ENCODE measurements around the gene MLLT1.

The MLLT1 gene

GRCh38 chr19:6220385-6221191 lies 59.2 kb downstream of the MLLT1 start:
- no peak for DNase-seq (ENCODE audit: low read depth)

- no peak for DNase-seq (ENCODE audit: low read depth)
Observed at GRCh38 chr19:6219586-6220290, 60.0 kb downstream of the MLLT1 start.

- DNase-seq (ENCODE audit: low read depth), result no peak
Observed at GRCh38 chr19:6219147-6219525, 60.6 kb downstream of the MLLT1 start.

DNA sequence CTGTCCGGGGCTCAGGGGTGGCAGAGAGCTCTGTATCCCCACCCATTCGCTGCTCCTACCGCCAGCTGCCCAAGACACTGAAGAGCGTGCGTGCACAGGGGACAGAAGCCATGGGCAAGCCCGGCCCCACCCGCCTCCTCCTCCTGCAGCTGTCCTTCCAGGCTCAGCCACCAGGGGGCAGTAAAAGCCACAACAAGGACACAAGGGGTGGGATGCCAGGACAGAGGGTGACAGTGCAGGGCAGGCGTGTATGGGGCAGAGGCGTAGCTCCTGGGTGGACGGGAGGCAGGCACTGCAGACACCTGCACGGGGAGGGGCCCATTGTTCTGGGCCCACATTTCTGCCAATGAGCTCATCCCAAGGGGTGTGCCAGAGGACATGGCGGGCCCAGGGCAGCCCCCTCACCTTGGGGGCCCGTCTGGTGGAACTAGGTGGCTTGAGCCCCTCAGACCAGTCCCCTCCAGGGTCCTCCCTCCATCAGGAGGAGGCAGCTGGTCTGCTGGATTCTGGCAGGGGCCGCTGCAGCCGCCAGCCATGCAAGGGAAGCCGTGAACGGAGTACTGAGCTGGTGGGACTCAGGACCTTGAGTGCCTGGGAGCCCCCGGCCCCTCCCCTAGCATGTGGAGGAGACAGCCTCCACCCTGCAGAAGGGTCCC lies 61.2 kb downstream of the MLLT1 start:
- DNase-seq (ENCODE audit: low read depth), result peak; percentile 69

- no peak for DNase-seq (ENCODE audit: low read depth)
Observed at GRCh38 chr19:6217752-6218334, 61.9 kb downstream of the MLLT1 start.

- DNase-seq (ENCODE audit: low read depth), result no peak
Observed at GRCh38 chr19:6216996-6217751, 62.6 kb downstream of the MLLT1 start.

DNA sequence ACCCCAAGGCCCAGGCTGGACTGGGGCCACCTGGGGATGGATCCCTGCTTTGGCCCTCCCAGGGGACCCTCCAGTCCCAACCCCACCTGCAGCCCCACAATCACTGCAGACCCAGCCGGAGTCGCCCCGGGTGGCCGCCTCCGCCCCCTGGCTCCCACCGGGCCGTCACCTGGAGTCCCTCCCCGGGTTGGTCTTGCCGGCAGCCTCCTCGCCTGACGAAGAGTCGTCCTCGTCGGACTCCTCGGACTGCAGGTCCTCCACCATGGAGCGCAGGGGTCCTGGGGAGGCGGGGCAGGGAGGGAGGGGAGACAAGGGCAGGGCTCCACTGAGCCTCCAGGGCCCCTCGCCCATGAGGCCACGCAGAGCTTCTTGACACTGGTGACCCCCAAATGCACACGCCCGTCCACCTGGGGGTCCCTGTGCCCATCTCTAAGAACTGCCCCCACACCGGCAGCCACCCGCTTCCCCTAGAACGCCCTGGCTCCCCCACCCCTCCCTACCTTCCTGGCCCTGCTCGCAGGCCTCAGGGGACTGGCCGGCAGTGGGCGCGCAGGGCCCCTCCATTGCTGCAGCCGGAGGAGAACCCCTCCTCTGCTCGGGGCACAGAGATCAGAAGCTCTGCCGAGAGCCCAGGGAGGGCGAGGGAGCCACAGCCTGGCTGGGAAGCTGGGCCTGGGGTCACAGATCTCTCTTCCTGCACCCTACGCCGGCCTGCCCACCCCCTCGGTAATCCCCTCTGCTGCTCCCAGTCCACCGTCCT lies 63.4 kb downstream of the MLLT1 start:
- DNase-seq (ENCODE audit: low read depth), result no peak

DNA sequence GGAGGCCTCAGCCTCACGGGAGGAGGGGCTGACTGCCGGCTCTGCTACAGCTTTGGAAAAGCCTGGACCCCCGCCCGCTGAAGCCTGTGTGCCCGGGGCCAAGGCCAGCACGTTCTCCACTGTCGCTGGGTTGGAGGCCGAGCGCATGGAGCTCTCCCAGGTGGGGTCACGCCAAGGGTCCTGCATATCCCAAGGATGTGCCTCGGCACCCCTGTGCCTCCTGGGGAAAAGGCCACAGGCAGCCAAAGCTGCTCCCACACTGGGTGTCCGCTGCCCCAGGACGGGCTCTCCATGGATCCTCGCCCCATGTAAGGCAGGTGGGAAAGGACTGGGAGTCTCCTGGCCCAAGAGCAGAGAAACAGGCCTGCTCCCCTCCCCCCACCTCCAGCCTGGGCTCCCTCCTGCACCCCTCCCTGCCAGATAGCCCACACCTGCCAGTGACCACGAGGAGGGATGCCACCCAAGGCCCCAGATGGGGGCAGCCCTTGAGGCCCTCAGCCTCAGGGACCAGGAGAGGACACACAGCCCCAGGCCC lies 64.0 kb downstream of the MLLT1 start:
- no peak for DNase-seq (ENCODE audit: low read depth)

GRCh38 chr19:6214881-6215541 lies 64.8 kb downstream of the MLLT1 start:
- DNase-seq (ENCODE audit: low read depth), result no peak

DNA sequence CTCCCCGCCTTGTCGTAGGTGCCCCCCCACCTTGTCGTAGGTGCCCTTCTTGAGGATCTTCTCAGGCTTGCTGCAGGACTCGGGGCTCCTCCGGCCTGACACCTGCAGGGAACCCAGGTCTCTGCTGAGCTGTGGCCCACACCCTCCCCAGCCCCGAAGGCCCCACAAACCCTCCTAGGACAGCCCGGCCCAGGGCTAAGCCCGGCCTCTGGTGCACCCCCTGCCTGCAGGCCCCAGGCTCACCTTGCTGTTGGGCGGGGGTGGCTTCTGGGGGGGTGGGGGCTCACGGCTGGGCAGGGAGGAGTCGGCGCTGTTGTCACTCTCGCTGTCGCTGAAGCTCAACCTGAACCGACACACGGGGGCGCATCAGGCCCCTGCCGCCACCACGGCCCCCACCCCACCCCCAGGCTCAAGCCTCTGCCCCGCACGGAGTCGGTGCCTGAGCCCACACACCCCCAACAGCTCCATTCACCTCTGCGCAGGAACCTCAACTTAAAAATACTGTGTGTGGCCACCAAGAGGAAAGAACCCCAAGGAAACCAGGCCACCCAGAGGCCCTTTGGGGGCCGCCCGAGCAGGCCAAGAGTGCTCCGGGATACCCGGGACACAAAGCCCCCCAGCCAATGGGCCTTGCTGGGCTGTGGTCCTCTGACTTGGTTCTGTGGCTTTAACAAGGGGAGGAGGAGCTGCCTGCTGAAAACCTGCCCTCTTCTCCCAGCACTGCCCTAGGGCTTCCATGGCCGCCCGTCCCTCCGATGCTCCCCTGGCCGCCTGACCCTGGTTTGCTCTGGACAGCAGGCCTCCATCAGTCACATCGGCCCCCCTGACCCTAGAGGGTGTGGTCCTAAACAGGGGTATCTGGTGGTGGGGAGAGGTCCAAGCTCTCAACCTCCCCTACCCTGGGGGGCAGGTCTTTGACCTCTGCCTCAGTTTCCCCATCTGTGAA lies 65.8 kb downstream of the MLLT1 start:
- DNase-seq (ENCODE audit: low read depth), result no peak

DNA sequence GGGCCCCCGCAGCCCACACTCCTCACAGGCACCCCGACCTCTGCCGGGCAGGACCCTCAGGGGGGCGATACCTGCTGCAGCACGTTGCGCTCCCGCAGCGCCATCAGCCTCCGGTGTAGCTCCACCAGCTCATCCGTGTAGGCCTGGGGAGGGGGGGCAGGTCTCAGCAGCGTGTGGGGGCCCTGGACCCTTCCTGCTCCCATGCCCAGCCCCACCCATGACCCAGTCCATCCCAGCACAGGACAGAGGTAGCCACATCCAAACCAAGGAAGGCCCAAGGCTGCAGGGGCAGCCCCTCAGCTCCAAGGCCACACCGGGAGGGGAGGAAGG lies 66.5 kb downstream of the MLLT1 start:
- DNase-seq (ENCODE audit: low read depth), result no peak

GRCh38 chr19:6212403-6213265 lies 67.1 kb downstream of the MLLT1 start:
- DNase-seq (ENCODE audit: low read depth), result no peak

DNA sequence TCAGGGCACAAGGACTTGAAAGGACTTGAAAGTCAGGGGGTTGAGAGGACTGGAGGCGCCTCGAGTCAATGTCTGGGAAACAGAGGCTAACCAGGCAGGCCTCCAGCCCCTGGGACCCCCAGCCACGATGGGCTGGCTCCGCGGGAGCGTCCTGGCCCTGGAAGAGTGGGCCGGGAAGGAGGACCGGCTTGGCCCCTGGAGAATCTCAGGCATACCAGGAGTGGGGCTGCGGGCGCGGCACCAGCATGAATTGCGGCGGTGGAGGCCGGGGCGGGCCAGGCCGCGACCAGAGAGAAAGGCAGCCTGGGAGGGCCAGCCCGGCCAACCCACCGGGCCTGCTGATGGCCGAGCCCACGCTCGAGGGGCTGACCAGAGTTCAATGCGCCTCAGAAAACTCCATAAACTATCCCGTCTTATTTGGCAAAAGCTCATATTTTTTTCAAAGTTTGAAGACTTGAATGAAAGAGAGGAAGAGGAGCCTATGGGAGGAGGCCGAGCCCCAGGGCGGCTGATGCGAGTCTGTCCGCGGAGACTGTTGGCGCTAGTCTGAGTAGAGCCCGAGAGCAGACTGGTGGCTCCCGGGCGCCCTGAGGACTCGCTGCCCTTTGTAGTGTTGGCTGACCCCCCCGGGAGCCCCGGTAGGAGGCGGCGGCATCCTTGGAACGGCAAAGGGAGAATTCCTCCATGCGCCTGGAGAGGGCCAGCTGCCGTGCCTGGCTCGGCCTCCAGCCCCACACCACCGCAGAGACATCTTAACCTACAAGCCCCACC lies 68.0 kb downstream of the MLLT1 start:
- no peak for DNase-seq (ENCODE audit: low read depth)

- DNase-seq (ENCODE audit: low read depth), result no peak
Observed at GRCh38 chr19:6210721-6211600, 68.8 kb downstream of the MLLT1 start.

- DNase-seq (ENCODE audit: low read depth), result no peak
Observed at GRCh38 chr19:6210091-6210490, 69.7 kb downstream of the MLLT1 start.

- DNase-seq (ENCODE audit: low read depth), result no peak
Observed at GRCh38 chr19:6209680-6210079, 70.1 kb downstream of the MLLT1 start.

DNA sequence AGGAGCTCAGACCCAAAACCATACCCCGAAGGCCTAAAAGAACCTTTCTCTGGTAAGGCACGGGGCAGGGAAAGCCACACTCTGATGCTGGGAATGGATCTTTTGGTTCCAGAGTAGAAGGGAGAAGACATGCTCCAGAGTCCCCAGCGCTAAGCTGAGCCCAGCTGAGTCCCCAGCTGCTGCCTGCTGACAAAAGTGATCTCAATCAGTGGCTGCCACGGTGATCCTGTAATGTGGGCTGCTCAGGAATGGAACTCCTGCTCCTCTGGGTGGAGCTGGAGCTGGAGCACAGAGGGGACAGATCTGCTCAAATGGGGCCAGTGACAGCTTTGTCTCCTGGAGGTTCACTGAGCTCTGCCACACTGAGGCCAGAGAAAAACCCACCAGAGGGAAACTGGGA lies 70.5 kb downstream of the MLLT1 start:
- DNase-seq (ENCODE audit: low read depth), result no peak

Data from stimulated activated CD4-positive, alpha-beta T cell treated with anti-CD3 and anti-CD28 coated beads, Interleukin-2, amount 100 ng/mL, for 4 hours (primary cell).